ENCODE results near the gene OR1K1. TPM values are rescaled to one million over a fixed set of nuclear protein-coding genes. Genes with fewer than 3 reads are reported as not detected.

OR1K1 gene
- total and polyA plus RNA-seq, 2 donors (not counting 3 experiments of a cell fraction or from before 2014, with no cell fraction given) = not detected

DNA sequence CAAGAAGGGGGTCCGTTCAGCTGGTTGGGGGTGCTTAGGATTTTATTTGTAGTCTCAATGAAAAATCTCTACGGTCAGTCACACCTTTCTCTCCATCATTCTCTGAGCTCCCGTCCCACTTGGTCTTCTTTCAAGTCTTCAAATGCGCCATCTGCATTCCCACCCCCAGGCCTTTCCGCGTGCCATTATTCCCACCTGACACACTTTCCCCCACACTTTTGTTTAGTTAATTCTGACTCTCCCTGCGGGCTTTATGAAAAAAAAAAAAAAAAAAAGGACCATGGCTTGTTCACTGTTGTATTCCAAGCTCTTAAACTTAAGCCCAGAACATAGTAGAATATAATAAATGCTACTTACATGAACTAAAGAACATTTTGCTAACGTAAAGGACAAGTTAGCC is 22.9 kb upstream of the OR1K1 start:
- H4K20me1 ChIP-seq (replicated peaks; ENCODE audit: control insufficient read depth, extremely low read depth, insufficient read depth, low read length) = no peaks in the 10 kb centered on the region
- H2AFZ ChIP-seq (ENCODE audit: low read depth, low read length) = no peak overlapping the region
- ChIA-PET POLR2A (no interaction called here), CTCF (no interaction called here)
- no peak overlapping the region for H3K27ac ChIP-seq (ENCODE audit: insufficient read depth, low read depth, low read length)
- H3K9me1 ChIP-seq (replicated peaks; ENCODE audit: control insufficient read depth, extremely low read depth, insufficient read depth, low read length) = no peaks in the 10 kb centered on the region
- no peaks in the 10 kb centered on the region for H3K4me1 ChIP-seq (ENCODE audit: control insufficient read depth, extremely low read depth, insufficient read depth, low read length)
- dilution Hi-C loops (cut with MboI; ENCODE audit: extremely low pct_ligation_motif_present, low sequenced_read_pairs) (no loop called here), intact Hi-C loops (cut with micrococcal nuclease) (no loop called here)
- H3K4me2 ChIP-seq (ENCODE audit: insufficient read depth, low read length) = no peak overlapping the region
- H3K79me2 ChIP-seq (ENCODE audit: control insufficient read depth, insufficient read depth, low read length) = no peaks in the 10 kb centered on the region
- no peak for DNase-seq (ENCODE audit: low read depth, low spot score)
- H3K4me3 ChIP-seq (replicated peaks in 1 of 3; ENCODE audit: insufficient read depth in 1 of 3, low read depth in 1 of 3, low read length in 3 of 3) = no peak overlapping the region
- no TSS peak for BruUV-seq (replicated peaks)
- H3K27me3 ChIP-seq (ENCODE audit: control insufficient read depth in 2 of 2, insufficient read depth in 2 of 2, low read length in 2 of 2) = peaks cover 1 to 3% of the 10 kb centered on the region in 2 experiments
- H3K36me3 ChIP-seq (ENCODE audit: control insufficient read depth in 2 of 2, extremely low read depth in 1 of 2, insufficient read depth in 2 of 2, low read length in 2 of 2) = no peaks in the 10 kb centered on the region
- TF ChIP-seq, protein P1, sequence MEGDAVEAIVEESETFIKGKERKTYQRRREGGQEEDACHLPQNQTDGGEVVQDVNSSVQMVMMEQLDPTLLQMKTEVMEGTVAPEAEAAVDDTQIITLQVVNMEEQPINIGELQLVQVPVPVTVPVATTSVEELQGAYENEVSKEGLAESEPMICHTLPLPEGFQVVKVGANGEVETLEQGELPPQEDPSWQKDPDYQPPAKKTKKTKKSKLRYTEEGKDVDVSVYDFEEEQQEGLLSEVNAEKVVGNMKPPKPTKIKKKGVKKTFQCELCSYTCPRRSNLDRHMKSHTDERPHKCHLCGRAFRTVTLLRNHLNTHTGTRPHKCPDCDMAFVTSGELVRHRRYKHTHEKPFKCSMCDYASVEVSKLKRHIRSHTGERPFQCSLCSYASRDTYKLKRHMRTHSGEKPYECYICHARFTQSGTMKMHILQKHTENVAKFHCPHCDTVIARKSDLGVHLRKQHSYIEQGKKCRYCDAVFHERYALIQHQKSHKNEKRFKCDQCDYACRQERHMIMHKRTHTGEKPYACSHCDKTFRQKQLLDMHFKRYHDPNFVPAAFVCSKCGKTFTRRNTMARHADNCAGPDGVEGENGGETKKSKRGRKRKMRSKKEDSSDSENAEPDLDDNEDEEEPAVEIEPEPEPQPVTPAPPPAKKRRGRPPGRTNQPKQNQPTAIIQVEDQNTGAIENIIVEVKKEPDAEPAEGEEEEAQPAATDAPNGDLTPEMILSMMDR (IDR thresholded peaks at IDR 0.05; ENCODE audit: extremely low read depth in 1 of 2, insufficient read depth in 1 of 2, low read depth in 1 of 2, low read length in 2 of 2) = no peak
- TF ChIP-seq MYC (IDR thresholded peaks at IDR 0.05; ENCODE audit: low read depth, low read length) (no peak), JUN (IDR thresholded peaks at IDR 0.05; ENCODE audit: borderline replicate concordance, insufficient read depth, insufficient read length, low read depth) (no peak), MAX (IDR thresholded peaks at IDR 0.05; ENCODE audit: insufficient read depth, insufficient read length) (no peak), EZH2 (IDR thresholded peaks at IDR 0.05; ENCODE audit: borderline replicate concordance, low read depth, low read length, severe bottlenecking) (no peak), POLR2A (IDR thresholded peaks at IDR 0.05; ENCODE audit: low read depth, low read length) (no peak), FOS (IDR thresholded peaks at IDR 0.05; ENCODE audit: borderline replicate concordance, insufficient read depth, low read length) (no peak), GATA2 (IDR thresholded peaks at IDR 0.05; ENCODE audit: insufficient read depth, insufficient read length, low read depth, low read length) (no peak), POLR2AphosphoS5 (IDR thresholded peaks at IDR 0.05; ENCODE audit: insufficient read depth, low read depth, low read length) (no peak)
- no peak overlapping the region for H3K9ac ChIP-seq (replicated peaks; ENCODE audit: extremely low read depth, insufficient read depth, low read length)
- no peak for FAIRE-seq
- H3K9me3 ChIP-seq (replicated peaks; ENCODE audit: control insufficient read depth, insufficient read depth, low read length) = no peaks in the 10 kb centered on the region

Measured in endothelial cell of umbilical vein (primary cell).